GM21447 (cell line): ENCODE data around the gene TULP3.
"Not testable (repeated sequence)": the region's sequence is repeated elsewhere in the genome, so short reads cannot be mapped to it uniquely, and the experiment has no call there.

Source experiments
- ATAC-seq: cut with Tn5 transposase; IDR thresholded peaks from one replicate; pipeline ENCODE4 v1.9.1; 2021; ENCODE audit not compliant: unreplicated experiment

Gene TULP3, protein sequence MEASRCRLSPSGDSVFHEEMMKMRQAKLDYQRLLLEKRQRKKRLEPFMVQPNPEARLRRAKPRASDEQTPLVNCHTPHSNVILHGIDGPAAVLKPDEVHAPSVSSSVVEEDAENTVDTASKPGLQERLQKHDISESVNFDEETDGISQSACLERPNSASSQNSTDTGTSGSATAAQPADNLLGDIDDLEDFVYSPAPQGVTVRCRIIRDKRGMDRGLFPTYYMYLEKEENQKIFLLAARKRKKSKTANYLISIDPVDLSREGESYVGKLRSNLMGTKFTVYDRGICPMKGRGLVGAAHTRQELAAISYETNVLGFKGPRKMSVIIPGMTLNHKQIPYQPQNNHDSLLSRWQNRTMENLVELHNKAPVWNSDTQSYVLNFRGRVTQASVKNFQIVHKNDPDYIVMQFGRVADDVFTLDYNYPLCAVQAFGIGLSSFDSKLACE

GRCh38 chr12:2890388-2891239 is at the start of gene TULP3:
Gene TULP3 (plus strand): TSS chr12:2890891. CDS start chr12:2890948, 57 bp downstream.
- ATAC-seq, result peak; percentile 96

GRCh38 chr12:2841056-2841650 is 49.5 kb upstream of the TULP3 start:
- ATAC-seq, result no peak

GRCh38 chr12:2842948-2843347 is 47.7 kb upstream of the TULP3 start:
- no peak for ATAC-seq

GRCh38 chr12:2844786-2845185 is 45.9 kb upstream of the TULP3 start:
- ATAC-seq, result no peak

DNA sequence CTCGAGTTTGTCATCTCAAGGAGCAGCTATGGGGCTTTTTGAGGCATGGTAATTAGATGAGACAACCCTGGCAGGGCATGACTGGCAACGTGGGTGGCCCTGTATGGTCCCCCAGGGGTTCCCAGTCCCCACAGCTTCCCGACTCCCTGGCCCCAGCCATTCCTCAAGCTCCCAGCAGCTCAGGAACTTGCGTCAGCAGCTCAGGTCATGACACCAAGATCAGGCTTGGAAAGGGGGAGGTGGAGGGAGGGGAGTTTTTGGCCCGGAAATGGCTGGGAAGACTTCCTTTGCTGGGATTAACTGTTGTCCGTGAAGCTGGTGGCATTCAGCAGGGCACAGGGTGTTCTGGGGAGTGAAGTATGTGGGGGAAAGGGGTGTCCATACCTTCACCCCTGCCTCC is 45.4 kb upstream of the TULP3 start:
- ATAC-seq, result no peak

DNA sequence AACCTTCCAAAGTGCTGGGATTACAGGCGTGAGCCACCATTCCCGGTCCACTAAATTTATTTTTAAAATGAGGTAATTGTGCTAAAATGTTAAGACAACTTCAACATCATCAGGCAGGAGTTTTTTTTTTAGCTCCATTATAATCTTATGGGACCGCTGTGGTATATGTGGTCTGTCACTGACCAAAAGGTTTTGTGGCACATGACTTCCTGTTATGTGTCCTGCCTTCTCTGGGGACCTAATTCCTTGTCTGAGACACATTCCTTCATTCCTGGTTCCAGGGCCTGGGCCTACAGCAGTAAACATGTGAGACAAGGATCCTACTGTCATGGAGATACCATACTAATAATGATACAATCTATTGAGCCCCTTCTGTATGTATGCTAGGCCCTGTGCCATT is 38.8 kb upstream of the TULP3 start:
- no peak for ATAC-seq

DNA sequence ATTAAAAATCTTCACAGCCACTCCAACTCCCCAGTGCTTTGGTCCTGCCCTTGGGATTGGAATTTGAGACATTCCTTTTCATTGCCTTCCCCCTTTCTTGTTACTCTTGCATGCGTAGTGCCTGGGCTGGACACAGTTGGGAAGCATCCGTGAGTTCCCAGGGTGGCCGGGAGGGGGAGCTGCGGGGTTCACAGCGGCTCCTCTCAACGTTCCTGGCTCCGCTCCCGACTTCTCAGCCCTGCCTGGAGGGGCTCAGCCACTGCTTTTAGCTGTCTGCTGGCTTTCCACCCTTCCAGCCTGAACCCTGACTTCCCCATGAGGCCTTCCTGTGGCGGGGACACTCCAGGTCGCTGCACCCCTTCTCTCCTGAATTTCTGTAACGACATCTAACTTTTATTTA is 37.1 kb upstream of the TULP3 start:
- no peak for ATAC-seq

DNA sequence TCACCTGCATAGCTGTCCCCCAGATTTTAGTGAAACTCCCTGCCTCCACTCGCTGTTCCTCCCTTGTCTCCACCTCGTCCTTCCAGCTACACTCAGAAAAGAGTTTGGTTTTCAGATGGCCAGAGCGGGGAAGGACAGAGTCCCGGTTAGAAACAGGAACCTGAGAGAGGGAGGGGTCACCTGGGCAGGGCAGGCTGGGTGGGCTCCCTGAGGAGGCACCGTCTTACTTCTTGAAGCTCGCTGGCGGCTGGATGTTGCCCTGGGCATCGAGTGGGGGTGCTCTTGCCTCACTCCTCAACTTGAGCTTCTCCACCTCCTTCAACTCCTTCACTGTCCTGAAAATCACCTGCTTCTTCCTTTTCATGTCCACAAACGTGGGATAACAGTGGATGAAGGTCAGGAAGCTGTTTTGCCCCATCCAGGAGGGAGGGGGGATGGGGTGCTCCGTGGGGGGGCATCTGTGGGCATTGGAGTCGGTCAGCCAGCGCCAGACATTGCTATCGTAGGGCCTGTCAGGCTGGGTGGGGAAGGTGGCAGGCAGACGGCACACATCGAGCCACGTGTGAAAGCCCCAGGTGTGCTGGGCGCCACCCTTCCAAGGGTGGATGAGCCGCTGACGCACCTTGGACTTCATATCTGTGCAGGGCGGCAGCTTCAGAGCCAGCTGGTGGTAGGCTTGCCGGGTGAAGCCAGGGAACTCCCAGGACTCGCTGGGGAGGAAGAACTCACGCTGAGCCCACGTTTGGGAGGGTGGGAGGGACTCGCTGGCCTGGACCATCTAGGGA is 35.8 kb upstream of the TULP3 start:
- no peak for ATAC-seq

DNA sequence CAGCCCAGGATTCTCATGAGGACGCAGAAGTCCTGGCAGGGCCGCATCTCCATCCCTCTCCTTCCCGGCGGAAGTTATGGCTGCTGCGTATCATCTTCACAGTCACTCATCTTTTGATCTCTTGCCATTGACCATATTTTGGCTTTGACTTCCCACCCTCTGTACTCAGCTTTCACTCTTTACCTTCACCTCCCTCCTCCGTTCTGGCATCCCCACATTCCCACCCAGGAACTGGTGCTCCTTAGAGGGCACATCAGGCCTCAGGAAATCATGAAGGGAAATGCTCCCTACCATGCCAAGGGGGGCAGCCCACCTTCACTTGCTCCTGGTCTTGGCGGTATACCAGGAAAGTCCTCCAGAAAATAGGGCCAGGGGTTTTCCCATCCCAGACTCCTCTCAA is 35.1 kb upstream of the TULP3 start:
- ATAC-seq, result no peak

DNA sequence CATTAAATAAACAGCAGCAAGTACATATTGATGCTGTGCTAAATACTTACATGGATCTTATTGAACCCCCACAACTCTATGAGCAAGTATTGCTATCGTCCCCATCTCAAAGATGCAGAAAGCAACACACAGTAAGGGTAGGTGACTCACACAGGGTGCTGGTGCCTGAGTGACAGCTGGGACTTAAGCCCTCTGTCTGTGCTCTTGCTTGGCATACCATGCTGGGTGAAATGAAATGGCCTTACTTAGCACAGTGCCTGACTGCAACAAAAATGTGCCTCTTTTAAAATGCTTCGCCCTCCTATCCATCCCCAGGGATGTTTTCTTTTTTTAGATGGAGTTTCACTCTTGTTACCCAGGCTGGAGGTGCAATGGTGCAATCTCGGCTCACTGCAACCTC is 34.6 kb upstream of the TULP3 start:
- ATAC-seq, result no peak

DNA sequence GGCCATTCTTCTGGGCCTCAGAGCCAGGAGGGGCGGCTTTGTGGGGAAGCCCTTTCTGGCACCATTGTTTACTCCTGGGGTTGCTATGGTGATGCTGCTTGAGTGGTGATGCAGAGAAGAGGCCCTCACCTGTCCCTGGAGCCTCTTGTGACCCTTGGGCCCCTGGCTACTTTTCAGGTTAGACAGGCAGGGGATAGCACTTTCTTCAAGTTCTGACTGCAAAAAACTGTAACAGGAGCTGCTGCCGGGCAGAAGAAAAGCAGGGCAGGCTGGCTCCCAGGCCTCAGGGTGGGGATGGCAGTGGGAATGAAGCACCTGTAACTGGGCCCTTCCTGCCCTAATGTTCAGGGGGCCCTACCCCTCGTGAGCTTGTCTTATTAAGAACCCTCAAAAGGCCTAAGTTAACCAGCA is 33.7 kb upstream of the TULP3 start, which contains the start of gene TEX52:
TEX52 (minus strand) TSS at position 19 of the 411 bp plus-strand sequence; CDS start at position 6, 13 bp downstream.
- no peak for ATAC-seq

- ATAC-seq, result no peak
Observed at GRCh38 chr12:2857576-2857975, 33.1 kb upstream of the TULP3 start.

DNA sequence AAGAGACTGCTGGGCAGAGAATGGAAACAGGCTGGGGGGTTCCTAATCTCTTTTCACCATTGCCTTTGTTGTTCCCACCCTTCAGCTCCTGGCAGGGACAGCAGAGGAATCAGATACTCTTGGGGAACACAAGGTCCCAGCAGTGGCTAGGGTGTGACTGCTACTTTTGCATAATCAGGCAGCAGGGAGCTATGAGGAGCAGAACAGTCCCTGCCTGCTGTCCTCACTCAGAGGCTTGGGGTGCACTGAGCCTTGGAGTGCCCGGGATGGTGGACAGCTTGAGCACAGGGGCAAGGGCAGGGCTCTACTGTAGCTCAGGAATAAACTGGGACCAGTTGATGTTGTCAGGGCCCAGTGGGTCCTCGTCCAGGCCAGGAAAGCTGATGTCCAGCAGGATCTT is 32.4 kb upstream of the TULP3 start:
- no peak for ATAC-seq

- no peak for ATAC-seq
Observed at GRCh38 chr12:2858944-2859421, 31.7 kb upstream of the TULP3 start.

GRCh38 chr12:2860170-2860569 is 30.5 kb upstream of the TULP3 start:
- ATAC-seq, result no peak

DNA sequence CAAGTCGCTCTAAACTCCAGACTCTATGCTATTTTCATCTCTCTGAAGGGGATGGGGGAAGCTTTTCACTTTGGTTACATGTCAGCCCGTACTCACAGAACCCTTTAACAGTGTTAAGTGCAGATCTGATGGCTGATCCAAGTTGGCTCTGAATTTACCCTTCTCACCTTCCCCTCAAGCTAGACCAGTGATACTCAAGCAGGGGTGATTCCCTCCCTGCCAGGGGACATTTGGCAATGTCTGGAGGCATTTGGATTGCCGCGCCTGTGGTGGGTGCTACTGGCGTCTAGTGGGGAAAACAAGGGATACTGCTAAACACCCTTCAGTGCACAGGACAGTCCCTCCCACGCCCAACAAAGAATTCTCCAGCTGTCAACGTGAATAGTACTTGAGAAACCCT is 27.8 kb upstream of the TULP3 start:
- no peak for ATAC-seq

- ATAC-seq, result not testable (repeated sequence)
Observed at GRCh38 chr12:2863402-2863801, 27.3 kb upstream of the TULP3 start.

GRCh38 chr12:2864198-2864597 is 26.5 kb upstream of the TULP3 start:
- ATAC-seq, result no peak

DNA sequence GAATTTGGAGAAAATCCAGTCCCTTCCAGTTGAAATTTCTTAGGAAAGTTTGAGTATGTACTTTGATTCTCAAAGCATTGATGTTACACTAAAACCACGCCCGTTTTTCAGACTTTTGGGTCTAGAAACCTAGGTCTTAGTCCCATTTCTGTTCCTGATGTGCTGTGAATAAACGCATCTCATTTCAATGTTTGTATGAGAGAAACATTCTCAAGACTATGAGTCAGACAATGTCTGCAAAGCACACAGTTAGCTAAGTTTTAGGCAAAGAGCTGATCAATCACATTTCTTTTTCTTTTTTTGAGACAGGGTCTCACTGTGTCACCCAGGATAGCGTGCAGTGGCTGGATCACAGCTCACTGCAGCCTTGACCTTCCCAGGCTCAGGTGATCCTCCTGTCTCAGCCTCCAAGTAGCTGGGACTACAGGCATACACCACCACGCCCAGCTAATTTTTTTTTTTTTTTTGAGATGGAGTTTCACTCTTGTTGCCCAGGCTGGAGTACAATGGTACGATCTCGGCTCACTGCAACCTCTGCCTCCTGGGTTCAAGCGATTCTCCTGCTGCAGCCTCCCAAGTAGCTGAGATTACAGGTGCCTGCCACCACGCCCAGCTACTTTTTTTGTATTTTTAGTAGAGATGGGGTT is 21.6 kb upstream of the TULP3 start:
- not testable (repeated sequence) for ATAC-seq

- peak; percentile 21 for ATAC-seq
Observed at GRCh38 chr12:2876431-2877046, 14.2 kb upstream of the TULP3 start.
